ENCODE measurements around the gene DPH5. TPM values are rescaled to one million over a fixed set of nuclear protein-coding genes. Genes with fewer than 3 reads are reported as not detected.
"Not testable (repeated sequence)": the region's sequence is repeated elsewhere in the genome, so short reads cannot be mapped to it uniquely, and the experiment has no call there.

DPH5 gene
- total RNA-seq, 3 donors from 2014 or later = 15.4 to 23.1 (median 22.3) TPM

DNA sequence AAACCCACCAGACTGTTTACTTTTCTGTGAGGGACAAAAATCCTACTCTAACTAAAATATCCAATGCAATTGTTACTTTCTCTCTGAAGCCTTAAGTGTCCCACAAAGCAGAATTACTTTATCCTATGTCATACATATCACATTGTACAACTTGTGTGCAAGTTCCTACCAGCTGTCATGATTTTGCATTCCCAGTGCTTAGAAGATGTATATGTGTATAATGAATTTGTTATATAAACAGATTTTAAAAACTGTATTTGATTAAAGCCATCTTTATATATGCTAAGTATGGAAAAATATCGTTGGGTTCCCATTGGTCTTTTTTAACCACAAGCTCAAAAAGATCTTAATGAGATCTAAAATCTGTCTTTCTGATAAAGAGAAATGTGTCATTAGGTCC, 57.0 kb downstream of the DPH5 start:
- H3K9me3 ChIP-seq = no peaks in the 10 kb centered on the region
- no peak for DNase-seq
- intact Hi-C loops (cut with DNase I, micrococcal nuclease) = no loop called here
- no peak overlapping the region for H3K4me3 ChIP-seq
- H3K36me3 ChIP-seq (ENCODE audit: low read depth) = no peaks in the 10 kb centered on the region
- ATAC-seq = no peak
- no peaks in the 10 kb centered on the region for H3K4me1 ChIP-seq (ENCODE audit: low read depth)
- TF ChIP-seq, protein P1, sequence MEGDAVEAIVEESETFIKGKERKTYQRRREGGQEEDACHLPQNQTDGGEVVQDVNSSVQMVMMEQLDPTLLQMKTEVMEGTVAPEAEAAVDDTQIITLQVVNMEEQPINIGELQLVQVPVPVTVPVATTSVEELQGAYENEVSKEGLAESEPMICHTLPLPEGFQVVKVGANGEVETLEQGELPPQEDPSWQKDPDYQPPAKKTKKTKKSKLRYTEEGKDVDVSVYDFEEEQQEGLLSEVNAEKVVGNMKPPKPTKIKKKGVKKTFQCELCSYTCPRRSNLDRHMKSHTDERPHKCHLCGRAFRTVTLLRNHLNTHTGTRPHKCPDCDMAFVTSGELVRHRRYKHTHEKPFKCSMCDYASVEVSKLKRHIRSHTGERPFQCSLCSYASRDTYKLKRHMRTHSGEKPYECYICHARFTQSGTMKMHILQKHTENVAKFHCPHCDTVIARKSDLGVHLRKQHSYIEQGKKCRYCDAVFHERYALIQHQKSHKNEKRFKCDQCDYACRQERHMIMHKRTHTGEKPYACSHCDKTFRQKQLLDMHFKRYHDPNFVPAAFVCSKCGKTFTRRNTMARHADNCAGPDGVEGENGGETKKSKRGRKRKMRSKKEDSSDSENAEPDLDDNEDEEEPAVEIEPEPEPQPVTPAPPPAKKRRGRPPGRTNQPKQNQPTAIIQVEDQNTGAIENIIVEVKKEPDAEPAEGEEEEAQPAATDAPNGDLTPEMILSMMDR (IDR thresholded peaks at IDR 0.05) = no peak

DNA sequence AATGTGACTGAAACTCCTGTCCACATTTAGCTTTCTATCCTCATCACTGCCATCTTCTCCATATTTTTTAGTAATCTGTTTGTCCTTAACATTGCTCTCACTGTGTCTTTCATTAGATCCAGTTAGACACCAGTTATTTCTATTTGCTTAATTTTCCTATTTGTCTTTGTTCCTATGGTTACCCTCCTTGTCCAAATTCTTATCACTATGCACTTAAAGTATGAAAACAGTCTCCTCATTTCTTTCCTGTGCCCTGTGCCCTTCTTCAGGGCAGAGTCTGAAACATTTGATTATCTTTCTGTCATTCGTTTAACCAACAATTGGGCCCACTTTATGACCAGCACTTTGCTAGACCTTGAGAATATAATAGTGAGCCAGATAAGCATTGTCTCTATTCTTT, 65.5 kb downstream of the DPH5 start:
- DNase-seq = no peak
- Histone ChIP-seq H3K36me3 (ENCODE audit: low read depth) (no peaks in the 10 kb centered on the region), H3K4me3 (no peak overlapping the region), H3K9me3 (no peaks in the 10 kb centered on the region), H3K4me1 (ENCODE audit: low read depth) (no peaks in the 10 kb centered on the region)
- no peak for ATAC-seq
- intact Hi-C loops (cut with DNase I, micrococcal nuclease) = no loop called here
- TF ChIP-seq, protein P1 (IDR thresholded peaks at IDR 0.05) = no peak

DNA sequence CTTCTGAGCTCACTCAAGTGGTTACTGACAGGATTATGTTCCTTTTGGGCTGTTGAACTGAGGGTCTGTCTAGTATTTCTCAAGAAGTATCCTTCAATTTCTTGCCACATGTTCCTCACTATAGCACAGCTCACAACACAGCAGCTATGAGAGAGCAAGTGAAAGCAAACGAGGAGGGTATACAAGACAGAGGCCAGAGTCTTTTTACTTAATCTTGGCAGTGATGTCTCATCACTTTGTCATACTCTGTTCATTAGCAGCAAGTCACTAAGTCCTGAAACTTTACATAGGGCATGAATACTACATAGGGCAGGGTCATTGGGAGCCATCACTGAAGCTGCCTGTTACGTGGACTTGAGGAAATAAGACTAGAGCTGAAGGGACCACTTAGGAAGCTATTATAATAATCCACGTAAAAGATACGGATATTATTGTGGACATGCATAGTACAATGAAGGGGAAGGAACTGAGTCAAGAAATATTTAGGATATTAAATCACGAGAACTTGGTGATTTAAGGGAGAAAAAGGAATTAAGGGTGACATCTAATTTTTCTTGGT, 66.0 kb downstream of the DPH5 start:
- no peak for ATAC-seq
- TF ChIP-seq, protein P1 (IDR thresholded peaks at IDR 0.05) = no peak
- intact Hi-C loops (cut with DNase I, micrococcal nuclease) = no loop called here

DNA sequence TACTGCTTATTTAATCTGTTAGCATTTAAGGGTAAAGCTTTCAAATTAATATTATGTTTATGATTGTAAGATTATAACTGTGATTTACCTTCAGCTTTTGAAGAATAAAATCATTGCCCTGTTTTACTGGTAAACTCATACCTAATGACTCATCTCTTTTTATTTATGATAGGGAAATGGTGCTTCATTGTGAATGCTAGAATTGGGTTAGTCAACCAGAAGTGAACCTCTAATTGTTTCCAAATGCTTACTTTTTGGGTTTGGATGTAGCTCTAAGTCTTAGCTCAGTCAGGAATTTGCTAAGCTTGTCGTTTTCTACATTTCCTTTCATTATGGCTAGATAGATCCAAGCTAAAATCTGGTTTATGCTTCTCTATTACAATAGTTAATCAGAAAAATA, 70.3 kb downstream of the DPH5 start:
- Histone ChIP-seq H3K4me1 (ENCODE audit: low read depth) (no peaks in the 10 kb centered on the region), H3K9me3 (no peaks in the 10 kb centered on the region), H3K4me3 (no peak overlapping the region), H3K36me3 (ENCODE audit: low read depth) (no peaks in the 10 kb centered on the region)
- intact Hi-C loops (cut with DNase I, micrococcal nuclease) = no loop called here
- DNase-seq (no peak), ATAC-seq (no peak)
- TF ChIP-seq, protein P1 (IDR thresholded peaks at IDR 0.05) = no peak

More for the DNA sequence above, 66.0 kb downstream of the DPH5 start:
- no peak overlapping the region for H3K4me3 ChIP-seq
- no peaks in the 10 kb centered on the region for H3K4me1 ChIP-seq (ENCODE audit: low read depth)
- H3K36me3 ChIP-seq (ENCODE audit: low read depth) = no peaks in the 10 kb centered on the region
- DNase-seq = no peak
- H3K9me3 ChIP-seq = no peaks in the 10 kb centered on the region

DNA sequence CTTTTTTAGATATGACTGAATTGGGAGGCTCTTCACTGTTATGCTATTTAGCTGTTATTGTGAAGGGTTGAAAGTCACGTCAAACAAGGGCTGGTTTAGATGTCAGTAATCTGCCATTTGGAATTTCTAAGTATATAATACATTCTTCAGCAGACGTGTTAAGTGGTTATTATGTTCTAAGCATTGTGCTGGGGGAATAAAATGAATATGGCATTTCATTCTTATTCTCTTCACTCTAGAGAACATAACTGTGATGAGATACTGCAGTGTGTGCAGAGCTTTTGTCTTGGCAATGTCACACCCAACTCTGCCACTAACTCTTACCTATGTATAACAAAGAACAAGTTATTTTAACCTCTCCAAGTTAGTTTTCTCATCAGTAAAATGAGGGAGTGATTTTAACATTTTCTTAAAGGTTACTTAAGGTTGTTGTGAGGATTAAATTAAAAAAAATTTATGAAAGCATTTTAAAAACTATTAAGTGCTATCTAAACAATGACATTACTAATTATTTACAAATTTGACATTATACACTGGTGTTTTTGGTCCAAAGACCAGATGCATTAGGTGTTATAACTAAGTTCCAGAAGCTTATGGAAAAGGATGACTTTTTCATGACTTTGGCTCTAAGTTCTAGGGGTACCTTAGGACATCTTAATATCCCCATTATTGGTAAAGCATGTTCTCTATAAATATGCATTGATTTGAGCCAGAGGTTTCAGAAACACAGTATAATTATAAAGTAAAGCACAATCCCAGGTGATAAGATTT, 71.4 kb downstream of the DPH5 start:
- Histone ChIP-seq H3K36me3 (ENCODE audit: low read depth) (no peaks in the 10 kb centered on the region), H3K9me3 (no peaks in the 10 kb centered on the region), H3K4me1 (ENCODE audit: low read depth) (peaks cover 10% of the 10 kb centered on the region), H3K4me3 (no peak overlapping the region)
- DNase-seq (no peak), ATAC-seq (no peak)
- intact Hi-C loops (cut with DNase I, micrococcal nuclease) = no loop called here
- TF ChIP-seq, protein P1 (IDR thresholded peaks at IDR 0.05) = no peak

DNA sequence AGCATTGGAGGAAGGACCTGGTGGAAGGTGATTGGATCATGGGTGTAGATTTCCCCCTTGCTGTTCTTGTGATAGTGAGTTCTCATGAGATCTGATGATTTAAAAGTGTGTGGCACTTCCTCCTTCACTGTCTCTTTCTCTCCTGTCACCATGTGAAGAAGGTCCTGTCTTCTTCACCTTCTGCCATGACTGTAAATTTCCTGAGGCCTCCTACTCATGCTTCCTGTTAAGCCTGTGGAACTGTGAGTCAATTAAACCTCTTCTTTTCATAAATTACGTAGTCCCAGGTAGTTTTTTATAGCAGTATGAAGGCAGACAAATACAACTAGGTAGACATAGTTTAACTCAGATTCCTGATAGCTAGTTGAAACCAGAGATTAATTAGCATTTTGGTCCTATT, 72.6 kb downstream of the DPH5 start:
- DNase-seq; intact Hi-C loops (cut with DNase I, micrococcal nuclease); H3K36me3 ChIP-seq (ENCODE audit: low read depth); H3K9me3 ChIP-seq; H3K4me3 ChIP-seq; ATAC-seq: not testable (repeated sequence)
- peaks cover 17% of the 10 kb centered on the region for H3K4me1 ChIP-seq (ENCODE audit: low read depth)

Measured in mucosa of descending colon (tissue), 3 donors.